NCI-H1436 treated with DMSO at 0.1 percent for 48 hours (cell line): ENCODE data around the gene SNAP23.
"Not testable (repeated sequence)": the region's sequence is repeated elsewhere in the genome, so short reads cannot be mapped to it uniquely, and the experiment has no call there.

Source experiments
- DNase-seq: peaks from one replicate; lab custom pipeline; 2025; lab: John Stamatoyannopoulos, UW

Gene SNAP23

DNA sequence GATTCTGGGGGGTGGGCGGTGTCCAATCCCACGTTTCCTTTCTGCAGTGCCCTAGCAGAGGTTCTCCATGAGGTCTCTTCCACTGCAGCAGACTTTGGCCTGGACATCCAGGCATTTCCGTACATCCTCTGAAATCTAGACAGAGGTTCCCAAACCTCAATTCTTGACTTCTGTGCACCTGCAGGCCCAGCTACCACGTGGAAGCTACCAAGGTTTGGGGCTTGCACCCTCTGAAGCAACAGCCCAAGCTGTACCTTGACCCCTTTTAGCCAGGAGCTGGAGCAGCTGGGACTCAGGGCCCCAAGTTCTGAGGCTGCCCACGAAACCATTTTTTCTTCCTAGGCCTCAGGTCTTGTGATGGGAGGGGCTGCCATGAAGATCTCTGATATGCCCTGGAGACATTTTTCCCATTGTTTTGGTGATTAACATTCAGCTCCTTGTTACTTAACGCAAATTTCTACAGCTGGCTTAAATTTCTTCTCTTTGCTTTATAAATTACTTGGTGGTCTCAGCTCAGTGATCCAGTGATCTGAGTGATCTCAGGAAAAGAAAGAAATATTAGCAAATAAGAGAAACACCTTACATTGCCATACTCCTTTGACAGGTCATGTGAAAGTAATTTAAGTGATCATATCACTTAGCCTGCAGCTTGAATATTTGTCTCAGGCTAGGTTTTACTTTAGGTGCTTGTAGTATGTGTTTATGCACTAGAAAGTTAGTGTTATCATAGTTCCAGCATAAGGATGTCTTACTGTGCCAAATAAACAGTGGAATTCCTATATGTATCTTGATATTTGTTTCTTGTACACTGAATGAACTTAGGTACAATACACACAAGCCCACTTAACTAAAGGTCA, 3.0 kb downstream of the SNAP23 start:
- DNase-seq: no peak

DNA sequence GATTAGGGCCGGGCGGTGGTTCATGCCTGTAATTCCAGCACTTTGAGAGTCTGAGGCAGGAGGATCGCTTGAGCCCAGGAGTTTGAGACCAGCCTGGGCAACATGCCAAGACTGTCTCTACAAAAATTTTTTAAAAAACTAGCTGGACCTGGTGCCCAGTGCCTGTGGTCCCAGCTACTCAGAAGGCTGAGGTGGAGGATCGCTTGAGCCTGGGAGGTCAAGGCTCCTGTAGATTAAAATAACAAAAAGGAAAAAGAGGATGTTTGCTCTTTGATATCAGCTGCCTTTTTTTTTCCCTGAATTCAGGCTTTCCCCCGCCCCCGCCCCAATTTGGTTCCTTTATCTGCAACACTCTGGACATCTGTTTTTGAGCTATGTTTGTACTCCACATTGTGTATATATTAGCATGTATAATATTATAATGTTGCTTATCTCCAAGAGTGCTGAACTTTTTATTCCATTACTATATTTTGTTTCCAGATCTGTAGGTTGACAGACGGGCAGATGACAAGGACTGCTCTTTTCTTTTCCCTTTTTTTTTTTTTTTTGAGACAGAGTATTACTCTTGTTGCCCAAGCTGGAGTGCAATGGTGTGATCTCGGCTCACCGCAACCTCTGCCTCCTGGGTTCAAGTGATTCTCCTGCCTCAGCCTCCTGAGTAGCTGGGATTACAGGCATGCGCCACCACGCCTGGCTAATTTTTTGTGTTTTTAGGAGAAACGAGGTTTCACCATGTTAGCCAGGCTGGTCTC, 4.6 kb downstream of the SNAP23 start:
- no peak for DNase-seq

DNA sequence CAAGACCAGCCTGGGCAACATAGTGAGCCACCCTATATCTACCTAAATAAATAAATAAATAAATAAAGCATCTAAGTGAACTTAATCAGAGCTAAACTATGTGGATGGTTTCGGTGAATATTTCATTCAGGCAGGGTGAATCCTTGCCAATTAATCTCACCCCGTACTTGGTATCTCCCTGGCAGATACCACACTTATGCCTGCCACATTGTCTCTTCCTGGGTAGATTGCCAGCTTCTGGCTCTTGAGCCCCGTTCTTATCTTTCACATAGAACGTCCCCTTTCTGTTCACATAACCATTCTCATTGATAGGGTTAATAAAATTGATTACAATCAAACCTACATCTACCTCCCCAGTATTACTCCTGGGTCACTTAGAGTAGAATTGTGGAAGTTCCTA, 7.0 kb downstream of the SNAP23 start:
- no peak for DNase-seq

- DNase-seq: no peak
Observed at GRCh38 chr15:42503825-42504224, 8.4 kb downstream of the SNAP23 start.

- no peak for DNase-seq
Observed at GRCh38 chr15:42504631-42505030, 9.2 kb downstream of the SNAP23 start.

DNA sequence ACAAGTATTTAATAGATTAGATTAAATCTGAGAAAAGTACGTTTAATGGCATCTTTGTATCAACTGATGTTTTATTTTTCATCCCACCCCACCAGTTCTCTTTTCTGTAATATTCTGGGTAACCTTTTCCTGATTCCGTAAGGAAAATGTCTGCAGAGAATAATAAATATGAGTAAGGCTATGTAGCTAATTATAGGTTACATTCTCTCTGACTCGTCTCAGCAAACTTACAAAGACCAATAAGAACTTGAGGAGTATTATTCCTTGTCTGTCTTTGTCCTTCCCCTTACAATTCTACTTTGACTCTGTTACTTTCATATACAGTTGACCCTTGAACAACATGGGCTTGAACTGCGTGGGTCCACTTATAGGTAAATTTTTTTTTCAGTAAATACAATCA, 12.1 kb downstream of the SNAP23 start:
- no peak for DNase-seq

DNA sequence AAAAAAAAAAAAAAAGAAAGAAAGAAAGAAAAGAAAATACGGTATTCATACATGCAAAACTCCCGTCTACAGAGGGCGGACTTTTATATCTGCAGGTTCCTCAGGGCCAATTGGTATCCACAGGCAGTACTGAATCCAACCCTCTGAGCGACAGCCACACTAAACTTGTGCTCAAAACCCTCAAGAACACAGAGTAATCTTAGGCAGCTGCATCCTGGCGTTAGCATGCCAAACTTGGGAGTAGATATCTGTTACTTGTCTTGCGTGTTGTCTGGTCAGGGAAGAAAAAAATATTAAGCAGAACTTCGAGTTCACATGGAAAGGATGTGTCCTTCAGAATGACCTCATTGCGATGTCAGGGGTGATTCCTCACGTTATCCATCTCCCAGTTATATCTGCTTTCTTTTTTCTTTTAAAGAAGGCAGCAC, 12.8 kb downstream of the SNAP23 start:
- DNase-seq: no peak

GRCh38 chr15:42510258-42511006, 15.0 kb downstream of the SNAP23 start:
- no peak for DNase-seq

GRCh38 chr15:42511007-42511391, 15.6 kb downstream of the SNAP23 start:
- no peak for DNase-seq

DNA sequence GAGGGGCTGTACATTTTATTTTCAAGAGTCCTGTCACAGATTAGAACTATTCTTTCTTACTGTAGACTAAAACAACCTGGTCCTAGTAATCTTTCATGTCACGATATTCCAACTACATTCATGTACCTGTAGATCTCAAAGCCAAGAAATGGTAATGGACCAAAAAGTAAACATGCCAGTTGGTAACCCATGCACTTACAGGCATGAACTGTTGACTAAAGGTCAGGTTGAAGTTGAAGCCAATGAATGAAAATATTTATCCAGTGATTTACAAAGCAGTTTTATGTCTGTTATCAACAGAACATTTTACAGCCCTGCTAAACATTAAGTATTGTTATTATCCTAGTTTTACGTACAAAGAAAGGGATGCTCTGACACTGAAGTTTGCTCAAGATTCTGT, 27.9 kb downstream of the SNAP23 start:
- no peak for DNase-seq

GRCh38 chr15:42528970-42529369, 33.5 kb downstream of the SNAP23 start:
- no peak for DNase-seq

DNA sequence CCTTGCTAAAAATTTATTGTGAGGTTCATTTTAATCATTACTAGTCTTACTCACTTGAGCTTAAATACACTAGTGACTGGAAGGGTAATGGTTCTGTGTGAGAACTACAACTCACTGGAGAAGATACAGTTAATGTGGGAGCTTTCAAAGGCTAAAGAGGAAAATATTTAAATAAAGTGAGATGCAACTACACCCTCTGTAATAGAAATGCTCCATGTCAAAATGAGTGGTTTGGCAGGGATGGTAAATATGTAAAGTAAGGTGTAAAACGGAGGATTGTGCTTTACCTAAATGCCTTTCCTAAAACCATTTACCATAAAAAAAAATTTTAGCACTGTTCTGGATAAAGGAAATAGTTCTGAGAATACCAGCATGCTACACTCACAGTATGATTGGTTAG, 37.8 kb downstream of the SNAP23 start:
- DNase-seq: no peak

GRCh38 chr15:42544853-42545629, 49.6 kb downstream of the SNAP23 start:
- DNase-seq: no peak

DNA sequence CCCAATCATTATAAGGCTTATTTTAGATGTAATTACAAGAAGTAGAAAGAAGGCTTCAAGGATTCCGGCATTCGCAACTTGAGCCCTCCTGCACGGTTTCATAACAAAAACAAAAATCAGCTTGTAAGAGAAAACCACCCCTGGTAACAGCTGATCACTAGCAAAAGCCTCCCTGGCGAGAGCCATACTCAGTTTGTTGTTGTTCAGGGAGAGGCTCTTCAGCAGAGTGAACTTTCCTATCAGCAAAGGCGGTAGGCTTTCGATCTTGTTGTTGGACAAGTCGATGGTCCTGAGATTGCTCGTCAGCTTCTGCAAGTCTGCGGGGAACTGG, 52.4 kb downstream of the SNAP23 start:
- DNase-seq: no peak

DNA sequence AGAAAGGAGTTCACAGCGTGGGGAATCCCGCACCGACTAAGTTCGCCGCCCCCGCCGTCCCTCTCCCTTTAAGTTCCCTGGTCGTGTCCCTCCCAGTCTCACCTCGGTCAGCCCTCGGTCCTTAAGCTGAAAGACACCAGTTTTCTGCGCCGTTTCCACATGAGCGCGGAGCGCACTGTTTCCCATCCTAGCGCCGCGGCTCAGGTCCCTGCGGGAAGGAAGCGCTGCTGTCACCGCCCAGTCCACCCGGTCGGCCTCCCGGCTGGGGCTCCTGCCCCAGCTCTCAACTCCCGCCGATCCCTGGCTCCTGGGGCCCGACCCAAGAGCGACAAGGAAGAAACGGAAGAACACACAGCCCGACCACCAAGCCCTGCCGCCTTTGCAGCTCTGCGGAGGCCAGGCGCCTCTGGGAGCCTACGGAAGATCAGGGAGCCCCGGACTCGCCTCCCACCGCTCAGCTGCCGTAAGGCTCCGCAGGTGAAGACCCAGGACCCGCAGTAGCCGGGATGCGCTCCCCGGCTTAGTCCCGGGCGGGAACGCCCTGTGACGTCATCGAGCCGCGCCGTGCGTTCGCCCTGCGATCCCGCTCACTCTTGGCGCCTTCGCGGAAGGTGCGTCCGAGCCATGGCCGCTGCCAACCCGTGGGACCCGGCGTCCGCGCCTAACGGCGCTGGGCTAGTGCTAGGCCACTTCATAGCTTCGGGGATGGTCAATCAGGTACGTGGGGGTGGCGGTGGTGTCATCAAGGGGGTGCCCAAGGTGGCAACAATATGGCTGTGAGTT, 53.0 kb downstream of the SNAP23 start, which contains the start of the genes HAUS2 and LRRC57:
Gene HAUS2 (plus strand): TSS at position 590 of the 783 bp plus-strand sequence. CDS start 35 bp downstream, at position 625.
Gene LRRC57 (minus strand): TSS at position 545 of the 783 bp plus-strand sequence. CDS start 359 bp downstream, at position 186.
- peak; percentile 33 for DNase-seq

- no peak for DNase-seq
Observed at GRCh38 chr15:42549032-42549491, 53.6 kb downstream of the SNAP23 start.

- no peak for DNase-seq
Observed at GRCh38 chr15:42549741-42550392, 54.4 kb downstream of the SNAP23 start.

DNA sequence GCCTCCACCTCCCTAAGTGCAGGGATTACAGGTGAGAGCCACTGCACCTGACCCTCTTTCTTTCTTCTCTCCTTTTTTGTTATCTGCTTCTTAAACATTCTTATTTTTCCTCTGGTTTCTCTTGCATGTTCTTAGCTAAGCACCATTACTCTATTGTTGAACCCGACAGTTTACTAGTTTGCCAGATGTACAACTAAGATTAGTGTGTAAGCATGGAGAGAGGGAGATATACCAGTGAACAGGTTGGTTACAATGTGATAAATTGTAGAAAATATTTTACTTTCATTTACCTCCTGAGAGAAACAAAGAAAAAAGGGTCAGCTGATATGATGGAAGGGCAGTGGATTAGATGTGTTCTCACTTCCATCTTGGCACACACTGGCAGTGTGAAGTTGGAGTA, 58.1 kb downstream of the SNAP23 start:
- no peak for DNase-seq

- not testable (repeated sequence) for DNase-seq
Observed at GRCh38 chr15:42556550-42557207, 61.2 kb downstream of the SNAP23 start.

DNA sequence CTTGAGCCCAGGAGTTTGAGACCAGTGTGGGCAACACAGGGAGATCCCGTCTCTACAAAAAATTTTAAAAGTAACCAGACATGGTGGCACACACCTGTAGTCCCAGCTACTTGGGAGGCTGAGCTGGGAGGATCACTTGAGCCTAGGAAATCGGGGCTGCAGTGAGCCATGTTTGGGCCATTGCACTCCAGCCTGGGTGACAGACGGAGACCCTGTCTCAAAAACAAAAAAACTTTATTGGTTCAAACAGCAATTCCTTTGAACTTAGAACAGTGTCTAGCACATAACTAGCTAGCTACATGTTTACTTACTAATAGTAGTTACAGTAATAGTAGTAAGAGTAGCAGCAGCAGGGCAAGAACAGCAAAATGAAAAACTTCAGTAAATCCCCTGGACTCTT, 63.3 kb downstream of the SNAP23 start:
- DNase-seq: no peak
